Amniotic stem cell (primary cell): ENCODE data around the gene ATP8B3.
"Not testable (repeated sequence)": the region's sequence is repeated elsewhere in the genome, so short reads cannot be mapped to it uniquely, and the experiment has no call there.

ENCODE experiments used
- DNase-seq: peaks from one replicate; lab custom pipeline; 2025; lab: John Stamatoyannopoulos, UW

The ATP8B3 gene

DNA sequence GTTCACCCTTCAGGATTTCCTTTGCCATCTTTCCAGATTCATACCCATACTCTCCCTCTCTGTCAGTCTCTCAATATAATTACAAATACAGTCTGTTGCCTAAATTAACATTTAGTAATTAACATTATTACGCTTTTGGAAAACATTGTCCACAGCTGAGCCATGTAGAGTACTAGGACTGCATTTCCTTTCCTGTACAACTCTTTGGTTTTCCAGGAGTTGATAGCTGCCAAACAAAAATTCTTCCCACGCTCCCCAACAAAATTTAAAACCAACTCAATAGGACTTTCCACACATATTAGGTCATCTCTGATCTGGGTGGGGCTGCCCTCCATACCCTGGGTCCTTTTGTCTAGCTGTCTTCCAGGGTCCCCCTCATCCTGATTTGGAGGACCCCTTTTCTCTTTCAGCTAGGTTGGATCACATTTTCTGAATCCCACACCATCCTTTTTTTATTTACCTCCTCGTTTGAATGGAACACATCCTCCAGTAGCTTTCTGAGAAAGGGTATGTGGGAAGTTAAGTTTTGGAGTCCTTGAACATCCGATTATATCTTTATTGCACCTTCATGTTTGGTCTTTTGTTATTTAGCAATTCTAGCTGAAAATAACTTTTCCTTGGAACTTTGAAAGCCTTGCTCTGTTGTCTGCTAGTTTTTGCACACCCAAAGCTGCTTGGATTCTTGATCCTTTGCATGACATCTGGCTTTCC lies 41.1 kb downstream of the ATP8B3 start:
- DNase-seq: no peak

DNA sequence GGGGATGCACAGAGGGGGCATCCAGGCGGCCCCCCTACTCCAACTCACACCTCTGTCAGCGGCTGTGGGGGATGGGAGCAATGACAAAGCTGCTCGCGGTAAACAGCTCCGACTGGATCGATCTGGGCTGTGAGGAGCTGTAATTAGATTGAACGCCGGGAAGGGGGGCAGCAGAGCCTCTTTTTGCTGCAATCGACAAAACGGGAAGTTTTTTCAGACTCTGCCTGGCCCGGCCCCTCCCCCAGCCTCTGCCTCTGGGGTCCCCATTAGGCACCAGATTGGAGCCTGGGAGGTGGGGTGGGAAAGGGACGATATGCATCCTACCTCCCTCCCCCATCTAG lies 42.5 kb downstream of the ATP8B3 start:
- no peak for DNase-seq

DNA sequence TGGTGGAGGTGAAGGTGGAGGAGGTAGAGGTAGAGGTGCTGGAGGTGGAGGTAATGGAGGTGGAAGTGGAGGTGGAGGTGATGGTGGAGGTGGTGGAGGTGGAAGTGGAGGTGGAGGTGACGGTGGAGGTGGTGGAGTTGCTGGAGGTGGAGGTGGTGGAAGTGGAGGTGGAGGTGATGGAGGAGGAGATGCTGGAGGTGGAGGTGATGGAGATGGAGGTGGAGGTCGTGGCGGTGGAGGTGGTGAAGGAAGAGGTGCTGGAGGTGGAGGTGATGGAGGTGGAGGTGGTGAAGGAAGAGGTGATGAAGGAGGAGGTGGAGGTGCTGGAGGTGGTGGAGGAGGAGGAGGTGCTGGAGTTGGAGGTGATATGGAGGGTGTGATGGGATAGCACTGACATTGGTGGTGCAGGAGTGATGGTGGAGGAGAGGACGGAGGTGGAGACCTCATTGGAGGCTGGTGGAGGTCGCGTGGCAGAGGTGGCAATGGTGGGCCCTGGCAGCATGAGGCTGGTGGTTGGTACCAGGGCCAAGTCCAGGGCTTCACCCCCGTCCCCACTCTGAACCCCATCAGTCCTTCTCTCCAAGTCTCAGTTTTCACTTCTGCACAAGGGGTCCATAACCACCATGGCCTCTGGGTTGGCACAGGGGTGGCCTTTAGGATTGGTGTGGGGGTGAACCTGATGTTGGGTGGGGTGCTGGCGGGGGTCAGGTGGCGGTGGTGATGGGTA lies 43.0 kb downstream of the ATP8B3 start:
- DNase-seq: no peak

DNA sequence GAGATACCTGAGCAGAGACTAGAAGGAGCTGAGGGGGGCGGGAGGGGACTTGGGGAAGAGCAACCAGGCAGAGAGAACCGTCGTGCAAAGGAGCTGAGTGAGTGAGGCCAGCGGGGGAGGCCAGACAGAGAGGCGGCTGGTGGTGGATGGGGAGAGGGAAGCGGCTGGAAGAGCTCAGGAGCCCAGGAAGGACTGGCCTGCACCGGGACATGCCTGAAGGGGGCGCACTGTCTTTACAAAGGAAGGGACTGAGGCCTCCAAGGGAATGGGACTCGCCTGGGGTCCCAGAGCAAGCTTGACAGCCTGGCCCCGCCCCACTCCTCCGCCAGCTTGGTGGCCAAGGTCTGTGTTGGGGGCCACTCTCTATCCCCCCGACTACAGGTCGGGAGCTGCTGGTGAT lies 43.8 kb downstream of the ATP8B3 start:
- no peak for DNase-seq

DNA sequence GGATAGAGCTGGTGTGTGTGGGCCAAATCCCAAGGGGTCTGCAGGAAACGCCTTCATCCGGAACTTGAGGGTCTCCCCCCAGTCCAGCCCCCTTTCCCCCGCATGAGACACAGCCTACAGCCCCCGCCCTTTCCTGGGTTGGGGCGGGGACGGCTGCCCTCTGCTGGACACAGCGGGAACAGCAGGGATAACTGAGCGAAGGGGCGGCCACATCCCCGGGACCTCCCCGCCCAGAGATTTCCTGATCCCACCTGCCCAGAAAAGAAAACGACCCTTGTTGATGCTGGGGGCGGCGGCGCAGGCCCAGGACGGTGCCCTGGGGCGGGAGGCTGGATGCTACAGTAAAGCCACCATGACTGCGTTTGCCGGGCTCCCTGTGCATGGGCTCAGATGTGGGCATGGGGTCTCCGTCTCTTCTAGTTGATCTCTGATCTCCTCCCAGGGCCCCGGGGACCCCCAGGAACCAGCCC lies 44.6 kb downstream of the ATP8B3 start:
- DNase-seq: no peak

DNA sequence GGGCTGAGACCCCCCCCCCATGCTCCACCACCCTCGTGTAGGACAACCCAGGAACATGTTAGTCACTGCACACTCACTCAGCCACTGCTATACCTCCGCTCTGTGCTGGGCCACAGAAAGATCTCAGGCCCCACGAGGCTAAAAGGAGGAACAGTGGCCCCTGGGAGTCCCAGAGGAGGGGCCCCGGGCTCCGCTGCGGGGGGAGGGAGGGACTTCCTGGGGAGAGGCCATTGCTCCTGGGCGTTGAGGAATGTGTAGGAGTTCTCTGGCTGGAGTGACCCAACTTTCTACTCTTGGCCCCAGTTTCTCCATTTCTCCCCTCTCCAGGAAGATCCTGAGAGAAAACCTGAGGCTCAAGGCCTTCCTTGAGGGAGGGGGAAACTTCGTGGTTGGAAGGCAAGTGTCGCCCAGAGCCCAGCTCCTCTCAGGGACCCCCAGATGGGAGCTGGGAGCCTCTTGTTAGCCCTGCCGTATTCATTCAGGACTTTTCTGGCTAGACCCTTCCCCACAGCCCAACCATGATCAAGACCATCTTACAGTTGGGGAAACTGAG lies 45.2 kb downstream of the ATP8B3 start:
- DNase-seq: no peak

DNA sequence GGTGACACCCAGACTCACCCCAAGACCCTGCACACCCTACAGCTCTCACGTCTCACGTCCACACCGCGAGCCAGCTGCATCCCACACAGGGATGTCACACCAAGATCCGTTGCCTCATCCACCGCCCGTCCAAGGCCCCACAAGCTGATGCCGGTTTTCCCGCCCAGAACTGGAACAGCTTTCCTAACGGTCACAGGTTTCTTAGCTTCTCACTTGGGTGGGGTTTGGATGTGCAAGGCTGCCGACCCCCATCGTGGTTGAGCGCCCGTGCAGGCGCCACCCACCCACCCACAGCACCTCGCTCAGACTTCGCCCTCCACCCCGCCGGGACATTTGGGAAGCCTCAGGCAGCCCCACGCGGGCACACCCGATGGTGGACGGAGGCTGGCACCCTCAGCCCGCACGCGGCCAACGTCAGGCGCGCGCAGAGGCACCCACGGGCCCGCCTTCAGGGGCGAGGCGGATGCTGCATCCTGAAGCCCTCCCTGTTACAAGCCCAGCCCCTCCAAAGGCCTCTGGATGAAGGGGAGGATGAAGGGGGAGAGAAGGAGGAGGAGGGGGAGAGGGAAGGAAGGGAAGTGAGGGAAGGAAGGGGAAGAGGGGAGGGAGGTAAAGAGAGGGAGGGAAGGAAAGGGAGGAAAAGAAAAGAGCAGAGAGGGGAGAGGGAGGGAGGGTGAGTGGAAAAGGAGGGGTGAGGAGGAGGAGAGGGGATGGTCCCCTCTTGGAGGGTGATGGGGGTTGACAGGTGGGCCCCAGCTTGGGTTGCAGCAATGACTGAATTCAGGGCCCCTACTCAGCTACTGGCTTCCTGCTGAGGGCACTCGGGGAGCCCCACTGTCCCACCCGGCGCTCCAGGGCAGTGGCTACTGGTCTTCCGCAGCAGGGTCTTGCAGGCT lies 45.9 kb downstream of the ATP8B3 start:
- DNase-seq: no peak

DNA sequence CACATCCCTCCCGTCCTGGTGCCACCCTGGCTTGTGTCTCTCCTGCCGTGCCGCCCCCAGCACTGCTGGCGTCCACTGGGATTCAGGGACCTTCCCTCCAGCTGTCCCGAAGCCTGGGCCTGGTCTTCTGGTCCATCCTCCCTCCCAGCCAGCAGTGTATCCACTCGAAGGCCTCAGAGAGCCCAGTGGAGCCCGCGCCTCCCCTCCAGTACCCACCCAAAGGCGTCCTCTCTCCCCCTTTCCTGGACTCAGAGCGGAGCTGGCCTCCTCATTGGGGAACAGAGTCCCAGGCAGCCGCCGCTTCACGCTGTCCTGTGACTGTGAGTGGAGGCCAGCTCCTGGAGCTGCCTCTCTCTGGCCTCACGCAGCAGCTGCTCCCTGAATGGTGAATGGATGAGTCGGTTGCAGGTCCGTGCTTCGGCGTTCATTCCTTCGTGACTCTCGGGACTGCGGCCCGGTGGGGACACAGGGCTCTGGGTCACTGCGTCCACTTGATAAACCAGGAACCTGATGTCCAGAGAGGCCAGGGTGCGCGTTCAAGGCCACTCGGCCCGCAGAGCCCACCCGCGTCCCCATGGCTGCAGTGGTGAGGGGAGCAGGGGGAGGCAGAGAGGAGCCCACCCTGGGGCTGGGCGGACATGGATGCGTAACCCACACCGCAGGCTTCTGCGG lies 46.7 kb downstream of the ATP8B3 start:
- DNase-seq: no peak

DNA sequence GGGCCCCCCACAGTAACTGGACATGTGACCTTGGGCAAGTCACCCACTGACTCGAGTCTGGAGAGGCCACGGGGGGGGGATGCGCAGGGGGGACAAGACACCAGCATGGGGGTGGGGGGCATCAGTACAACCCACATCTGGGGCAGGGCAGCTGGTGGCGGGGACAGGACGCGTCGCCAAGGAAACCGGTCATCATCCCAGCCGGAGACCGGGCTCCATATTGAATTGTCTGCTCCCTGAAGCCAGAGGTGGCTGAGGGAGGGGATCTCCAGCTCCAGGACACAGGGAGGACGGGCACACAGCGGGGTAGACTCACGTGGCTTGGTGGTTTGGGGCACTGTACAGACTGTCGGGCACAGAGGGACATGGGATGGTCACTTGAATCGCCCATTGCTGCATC lies 47.3 kb downstream of the ATP8B3 start:
- no peak for DNase-seq

DNA sequence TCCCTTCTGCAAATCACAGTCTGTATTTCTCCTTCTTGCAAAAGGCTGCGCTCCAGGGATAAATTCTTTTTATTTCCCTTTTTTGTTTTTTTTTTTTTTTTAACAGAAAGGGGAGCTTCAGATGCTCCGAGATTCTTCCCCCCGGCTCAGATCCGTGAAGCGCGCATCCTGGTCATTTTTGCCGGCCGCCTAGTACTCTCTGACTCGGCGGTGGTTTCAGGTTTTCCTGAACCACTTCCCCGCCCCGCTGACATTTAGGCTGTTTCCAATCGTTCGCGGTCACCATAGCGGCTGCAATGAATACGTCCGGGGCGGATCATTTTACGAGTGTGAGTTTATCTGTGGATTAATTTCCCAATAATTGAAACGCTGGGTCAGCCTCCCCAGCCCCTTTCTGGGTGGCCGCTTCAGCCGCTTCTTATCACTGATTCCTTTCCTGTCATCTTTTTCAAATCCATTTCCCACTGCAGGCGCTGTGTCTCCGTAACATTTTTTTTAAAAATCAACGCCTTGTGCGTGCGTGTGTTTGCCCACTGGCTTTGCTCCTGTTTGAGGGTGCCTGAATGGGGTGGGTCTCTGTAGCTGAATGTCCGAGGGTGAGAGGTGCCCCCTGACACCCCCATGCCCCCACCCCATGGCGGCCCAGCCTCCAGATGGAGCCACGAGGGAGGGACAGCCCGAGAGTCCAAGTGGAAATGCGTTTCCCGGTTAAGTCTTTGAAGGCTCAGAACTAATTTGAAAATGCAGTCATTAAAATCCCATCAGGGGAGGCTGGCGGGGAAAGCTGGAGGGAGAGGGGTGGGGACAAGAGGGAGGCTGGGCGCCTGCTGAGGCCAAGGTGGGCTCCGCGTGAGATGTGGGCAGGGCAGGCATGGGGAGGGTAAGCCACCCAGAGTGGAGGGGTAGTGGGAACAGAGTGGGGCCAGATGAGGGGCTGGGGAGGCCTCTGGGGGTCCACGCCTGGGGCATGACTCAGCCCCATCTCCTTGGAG lies 48.1 kb downstream of the ATP8B3 start:
- DNase-seq: no peak

DNA sequence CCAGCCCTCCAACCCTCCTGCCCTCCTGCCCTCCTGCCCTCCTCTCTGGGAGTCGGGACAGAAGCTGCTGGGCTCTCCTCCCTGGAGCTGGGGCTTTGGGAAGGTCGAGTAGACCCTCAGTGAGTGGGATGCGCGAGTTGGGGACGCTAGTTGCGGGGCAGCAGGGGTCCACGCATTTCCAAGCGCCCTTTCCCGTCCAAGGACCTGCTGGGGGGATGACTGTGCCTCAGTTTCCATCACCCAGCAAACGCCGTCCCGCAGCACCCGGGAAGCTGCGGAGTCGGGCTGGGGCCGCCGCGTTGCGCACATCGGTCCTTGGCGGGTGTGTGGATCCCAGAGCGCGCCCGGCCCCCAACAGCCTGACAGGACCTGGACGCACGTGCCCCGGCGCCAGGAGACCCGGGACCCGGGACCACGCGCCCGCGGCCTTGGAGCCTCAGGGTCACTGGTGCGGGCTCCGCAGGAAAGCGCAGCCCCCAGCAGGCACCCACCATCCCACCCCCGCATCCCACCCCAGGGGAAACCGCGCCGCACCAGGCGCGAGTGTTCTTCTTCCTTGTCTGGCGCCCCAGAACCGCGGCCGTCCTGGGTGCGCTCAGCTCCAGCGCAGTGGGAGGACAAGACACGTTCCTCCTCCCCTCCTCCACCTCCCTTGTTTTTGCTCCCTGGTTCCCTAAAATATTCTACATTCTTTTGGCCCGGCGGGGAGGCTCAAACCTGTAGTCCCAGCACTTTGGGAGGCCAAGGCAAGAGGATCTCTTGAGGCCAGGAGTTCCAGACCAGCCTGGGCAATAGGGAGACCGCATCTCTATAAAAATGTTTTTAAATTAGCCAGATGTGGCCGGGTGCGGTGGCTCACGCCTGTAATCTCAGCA lies 49.6 kb downstream of the ATP8B3 start:
- DNase-seq: no peak

DNA sequence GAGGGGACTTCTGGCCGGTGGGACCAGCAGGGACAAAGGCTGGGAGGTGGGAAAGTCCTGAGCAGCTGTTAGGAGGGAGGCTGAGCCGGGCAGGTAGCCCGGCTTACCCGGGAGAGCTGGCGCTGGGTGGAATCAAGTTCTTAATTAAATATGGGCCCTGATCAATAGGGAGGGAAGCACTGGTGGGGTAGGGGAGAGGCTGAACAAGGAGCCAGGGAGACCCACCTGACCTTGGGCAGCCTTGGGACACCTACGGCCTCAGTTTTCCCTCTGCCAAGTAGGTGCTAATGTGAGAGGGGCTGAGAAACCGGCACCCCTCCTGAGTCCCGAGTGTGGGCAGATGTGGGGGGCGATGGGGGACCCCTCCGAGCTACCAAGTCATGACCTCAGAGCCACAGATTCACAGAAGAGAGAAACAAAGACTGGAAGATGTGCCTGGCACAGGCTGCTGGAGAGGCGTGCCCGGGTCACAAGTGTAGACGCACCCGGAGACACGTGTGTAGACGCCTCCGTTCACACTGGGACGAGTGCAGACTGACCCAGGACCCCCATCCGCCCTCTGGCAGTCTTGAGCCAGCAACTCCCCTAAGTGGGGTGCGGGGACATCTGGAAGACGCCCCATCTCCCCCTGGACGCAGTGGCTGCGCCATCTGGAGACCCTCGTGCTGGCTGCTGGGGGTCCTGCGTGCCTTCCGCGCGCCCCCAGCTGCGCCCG lies 50.4 kb downstream of the ATP8B3 start:
- no peak for DNase-seq

DNA sequence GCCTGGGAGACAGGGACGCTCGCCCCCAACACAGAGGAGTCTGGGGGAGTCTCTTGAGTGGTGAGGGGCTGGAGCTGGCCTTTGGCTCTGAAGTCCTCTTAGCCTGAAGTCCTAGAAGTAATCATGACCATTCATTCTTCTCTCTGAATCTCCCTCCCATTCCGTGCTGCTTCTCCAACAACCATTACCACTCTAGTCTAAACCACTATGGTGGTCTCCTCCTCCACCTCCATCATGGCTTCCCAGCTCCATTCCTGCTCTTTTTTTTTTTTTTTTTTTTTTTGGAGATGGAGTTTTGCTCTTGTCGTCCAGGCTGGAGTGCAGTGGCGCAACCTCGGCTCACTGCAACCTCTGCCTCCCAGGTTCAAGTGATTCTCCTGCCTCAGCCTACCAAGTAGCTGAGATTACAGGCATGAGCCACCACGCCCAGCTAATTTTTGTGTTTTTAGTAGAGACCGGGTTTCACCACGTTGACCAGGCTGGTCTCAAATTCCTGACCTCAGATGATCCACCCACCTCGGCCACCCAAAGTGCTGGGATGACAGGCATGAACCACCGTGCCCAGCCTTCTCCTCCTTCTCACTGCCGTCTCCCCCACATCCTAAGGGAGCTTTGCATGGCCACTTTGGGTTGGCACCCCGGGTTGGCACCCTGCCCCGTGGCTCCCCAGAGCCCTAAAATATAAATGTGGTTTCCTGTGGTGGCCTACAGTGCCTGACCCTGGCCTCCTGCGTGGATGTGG lies 51.1 kb downstream of the ATP8B3 start:
- not testable (repeated sequence) for DNase-seq

DNA sequence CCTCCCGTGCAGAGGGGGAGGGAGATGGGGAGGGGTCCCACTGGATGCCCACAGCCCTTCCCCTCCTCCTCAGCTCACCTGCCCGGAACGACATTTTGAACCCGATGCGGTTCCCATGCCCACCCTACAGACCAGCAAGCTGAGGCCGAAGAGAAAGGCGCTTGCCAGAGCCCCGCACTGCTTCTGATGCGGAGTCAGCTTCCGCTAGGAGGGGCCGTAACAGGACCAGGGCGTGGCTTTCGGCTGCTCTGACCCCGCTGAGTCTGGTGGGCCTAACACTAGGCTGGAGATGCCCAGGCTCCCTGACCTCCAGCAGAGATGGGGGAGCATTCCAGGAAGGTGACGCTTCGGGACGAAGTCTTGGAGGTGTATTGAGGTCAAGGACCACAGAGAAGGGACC lies 52.1 kb downstream of the ATP8B3 start:
- DNase-seq: no peak

DNA sequence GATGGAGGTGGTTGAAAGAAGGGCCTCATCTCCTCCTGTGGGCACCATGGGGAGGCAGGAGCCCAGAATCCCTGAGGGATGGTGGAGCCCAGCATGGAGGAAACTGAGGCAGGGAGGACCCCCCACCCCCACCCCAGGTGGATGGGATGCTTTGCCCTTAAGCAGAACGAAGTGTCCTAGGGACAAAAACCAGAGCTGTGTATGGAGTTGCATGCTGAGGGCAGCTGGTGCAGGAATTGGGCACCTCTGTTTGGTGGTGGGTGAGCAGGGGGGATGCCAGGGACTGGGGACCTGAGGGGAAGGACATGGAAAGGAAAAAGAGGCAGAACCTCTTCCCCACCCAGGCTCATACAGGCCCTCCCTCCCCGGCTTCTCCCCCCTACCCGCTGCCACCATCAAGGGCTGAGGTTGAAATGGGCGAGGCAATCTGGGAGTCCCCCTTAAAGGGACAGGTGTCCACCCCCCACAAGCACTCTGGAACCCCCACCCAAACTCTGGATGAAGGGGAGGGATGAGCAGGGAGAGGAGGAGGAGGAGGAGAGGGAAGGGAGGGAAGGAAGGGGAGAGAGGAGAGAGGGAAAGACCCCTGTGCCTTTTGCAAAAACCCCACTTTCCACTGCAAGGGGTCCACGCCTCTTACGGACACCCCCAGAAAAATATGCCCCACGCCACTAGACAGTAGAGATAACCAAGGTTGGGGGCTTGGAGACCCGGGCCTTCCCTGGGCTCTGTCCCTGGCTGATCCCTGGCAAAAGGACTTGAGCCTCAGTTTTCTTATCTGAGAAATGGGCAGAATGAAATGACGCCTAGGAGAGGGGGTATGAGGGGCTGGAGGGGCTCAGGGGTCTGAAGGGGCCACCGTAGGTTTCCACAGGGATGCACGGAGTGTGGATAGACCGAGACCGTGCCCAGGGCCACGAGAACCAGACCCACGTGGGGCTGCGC lies 52.8 kb downstream of the ATP8B3 start:
- no peak for DNase-seq

DNA sequence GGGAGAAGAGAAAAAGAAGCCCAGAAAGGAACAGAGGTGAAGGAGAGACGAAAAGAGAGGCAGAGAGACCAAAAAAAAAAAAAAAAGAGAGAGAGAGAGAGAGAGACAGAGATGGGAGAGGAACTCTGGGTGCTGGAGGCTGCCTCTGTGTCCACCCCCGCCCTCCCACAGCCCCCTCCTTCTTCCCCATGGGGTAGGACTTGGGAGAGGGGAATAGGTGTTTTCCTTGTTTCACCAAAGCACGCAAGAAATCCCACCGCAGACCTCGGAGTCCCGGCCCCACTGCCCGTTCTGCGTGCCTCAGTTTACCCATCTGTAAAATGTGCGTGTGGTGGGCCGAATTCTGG lies 53.9 kb downstream of the ATP8B3 start:
- no peak for DNase-seq
